HG03432 (cell line): Measurements from ENCODE around the gene MID2.
"Not testable (repeated sequence)": the region's sequence is repeated elsewhere in the genome, so short reads cannot be mapped to it uniquely, and the experiment has no call there.

Experiments
- ATAC-seq: cut with Tn5 transposase; IDR thresholded peaks from one replicate; pipeline ENCODE4 v1.9.1; 2021; ENCODE audit warnings: mild to moderate bottlenecking, moderate library complexity; ENCODE audit not compliant: unreplicated experiment

Gene MID2

GRCh38 chrX:107825698-107826237 lies at the start of gene MID2:
Gene MID2 (plus strand): TSS chrX:107825866. CDS start chrX:107826427, 561 bp downstream.
- peak; percentile 54 for ATAC-seq

- peak; percentile 71 for ATAC-seq
Observed at GRCh38 chrX:107776649-107777535, 48.8 kb upstream of the MID2 start.

- ATAC-seq = no peak
Observed at GRCh38 chrX:107777536-107777832, 48.2 kb upstream of the MID2 start, which contains the start of gene NCBP2L. Gene NCBP2L (plus strand): TSS chrX:107777733. CDS start chrX:107794221, 16,488 bp downstream.

GRCh38 chrX:107780525-107780924 lies 45.1 kb upstream of the MID2 start:
- no peak for ATAC-seq

GRCh38 chrX:107787827-107788226 lies 37.8 kb upstream of the MID2 start:
- no peak for ATAC-seq

GRCh38 chrX:107804427-107804826 lies 21.2 kb upstream of the MID2 start:
- ATAC-seq = no peak

- ATAC-seq = no peak
Observed at GRCh38 chrX:107805179-107805578, 20.5 kb upstream of the MID2 start.

- not testable (repeated sequence) for ATAC-seq
Observed at GRCh38 chrX:107810053-107810452, 15.6 kb upstream of the MID2 start.

- no peak for ATAC-seq
Observed at GRCh38 chrX:107818900-107819521, 6.7 kb upstream of the MID2 start.

GRCh38 chrX:107823042-107823441 lies 2.6 kb upstream of the MID2 start:
- ATAC-seq = no peak

GRCh38 chrX:107823456-107823855 lies 2.2 kb upstream of the MID2 start:
- no peak for ATAC-seq

GRCh38 chrX:107826238-107827029 lies 768 bp downstream of the MID2 start:
- peak; percentile 68 for ATAC-seq

GRCh38 chrX:107827030-107827831 lies 1.6 kb downstream of the MID2 start:
- no peak for ATAC-seq

GRCh38 chrX:107827852-107828251 lies 2.2 kb downstream of the MID2 start:
- ATAC-seq = no peak

- ATAC-seq = no peak
Observed at GRCh38 chrX:107829878-107830277, 4.2 kb downstream of the MID2 start.

- ATAC-seq = no peak
Observed at GRCh38 chrX:107831071-107831730, 5.5 kb downstream of the MID2 start.

GRCh38 chrX:107834275-107835201 lies 8.9 kb downstream of the MID2 start:
- ATAC-seq = no peak

- no peak for ATAC-seq
Observed at GRCh38 chrX:107836958-107837357, 11.3 kb downstream of the MID2 start.

GRCh38 chrX:107840971-107841370 lies 15.3 kb downstream of the MID2 start:
- no peak for ATAC-seq
